HCT116 (cell line): Measurements from ENCODE around the gene ADAT3. TPM values are rescaled to one million over a fixed set of nuclear protein-coding genes. Genes with fewer than 3 reads are reported as not detected.

ENCODE experiments used
- ATAC-seq: fragments of 200-7000 bp; cut with Tn5 transposase; 2 replicates; pipeline ENCODE4 v1.9.1; 2020; ENCODE audit warnings: mild to moderate bottlenecking, moderate library complexity
- BruUV-seq: library from RNA; stranded (reverse); fragments of 400-500 nt; replicated peaks from 2 replicates; lab custom pipeline; 2021; lab: Mats Ljungman, UMichigan
- CTCF ChIA-PET: fragments of 300-600 bp; sonication (Branson Sonifier 250); formaldehyde crosslinking; loops from one replicate; lab custom pipeline; 2021; ENCODE audit warnings: antibody characterized with exemption; lab: Charles Lee
- POLR2A ChIA-PET: fragments of 300-600, 350-600 bp; sonication (Branson Sonifier 250); formaldehyde crosslinking; loops from one replicate; lab custom pipeline; 2021; ENCODE audit warnings: antibody characterized with exemption; lab: Charles Lee
- RAD21 ChIA-PET, 2 experiments: fragments of 300-600 bp; sonication (Branson Sonifier 250); formaldehyde crosslinking; loops; one replicate each; lab custom pipeline; 2023; ENCODE audit warnings: low total read pairs in 2 of 2; ENCODE audit not compliant: uncharacterized antibody in 2 of 2, unreplicated experiment in 2 of 2, low non-redundant PET in 1 of 2; lab: Charles Lee
- DNase-seq: peaks from one replicate; pipeline ENCODE4 v3.0.0-alpha.2; 2010; ENCODE audit warnings: low read depth, low spot score
- H2AFZ ChIP-seq: fragments of 200-600 bp; shearing (Covaris generic), sonication (generic); 2 replicates; pipeline ENCODE4 v1.6.1; 2017; ENCODE audit warnings: low read depth, mixed run types, mixed read lengths, antibody characterized with exemption, low read length; ENCODE audit not compliant: poor library complexity, severe bottlenecking
- H3K27ac ChIP-seq: 2 replicates; pipeline ENCODE4 v1.5.1; 2012; ENCODE audit warnings: low read depth, low read length
- H3K27me3 ChIP-seq: fragments of 200-600 bp; sonication (generic); 2 replicates; pipeline ENCODE4 v1.6.1; 2016; ENCODE audit warnings: mixed run types, low read length, mixed read lengths; ENCODE audit not compliant: insufficient read depth
- H3K36me3 ChIP-seq, 2 experiments: fragments of 200-500 bp in 1 of 2; fragments of 200-600 bp in 1 of 2; sonication (Bioruptor generic) in 1 of 2; sonication (generic) in 1 of 2; 2 replicates each; pipeline versions ENCODE4 v1.5.1 to v1.6.1; 2014 to 2016; ENCODE audit warnings: low read length in 2 of 2, inconsistent platforms in 1 of 2, mixed read lengths in 1 of 2, mixed run types in 1 of 2; ENCODE audit not compliant: insufficient read depth in 2 of 2, control insufficient read depth in 1 of 2
- H3K4me1 ChIP-seq, 2 experiments: fragments of 200-600 bp in 1 of 2; sonication (generic) in 1 of 2; 2 replicates each; pipeline versions ENCODE4 v1.5.1 to v1.6.1; 2012 to 2017; ENCODE audit warnings: low read length in 2 of 2, inconsistent platforms in 1 of 2, mild to moderate bottlenecking in 1 of 2, mixed read lengths in 1 of 2, mixed run types in 1 of 2, moderate library complexity in 1 of 2; ENCODE audit not compliant: insufficient read depth in 2 of 2, control insufficient read depth in 1 of 2
- H3K4me2 ChIP-seq: fragments of 200-600 bp; sonication (generic); 2 replicates; pipeline ENCODE4 v1.6.1; 2017; ENCODE audit warnings: mixed run types, low read length, mixed read lengths
- H3K4me3 ChIP-seq, 2 experiments: fragments of 200-600 bp in 1 of 2; sonication (generic) in 1 of 2; replicated peaks in 1 of 2; 2 replicates each; pipeline ENCODE4 v1.5.1; 2011 to 2016; ENCODE audit warnings: low read length in 2 of 2, control low read depth in 1 of 2, low read depth in 1 of 2, mild to moderate bottlenecking in 1 of 2, mixed read lengths in 1 of 2, mixed run types in 1 of 2
- H3K79me2 ChIP-seq: fragments of 200-600 bp; sonication (generic); 2 replicates; pipeline ENCODE4 v1.6.1; 2017; ENCODE audit warnings: mild to moderate bottlenecking, mixed run types, low read length, moderate library complexity, mixed read lengths; ENCODE audit not compliant: insufficient read depth
- H3K9ac ChIP-seq: fragments of 200-600 bp; sonication (generic); 2 replicates; pipeline ENCODE4 v1.6.1; 2016; ENCODE audit warnings: low read length, mixed read lengths
- H3K9me2 ChIP-seq: fragments of 200-600 bp; sonication (generic), shearing (Covaris generic); 2 replicates; pipeline ENCODE4 v1.6.1; 2017; ENCODE audit warnings: mixed run types, mild to moderate bottlenecking, moderate library complexity; ENCODE audit not compliant: insufficient read depth
- H3K9me3 ChIP-seq, 2 experiments: fragments of 200-500 bp in 1 of 2; fragments of 200-600 bp in 1 of 2; sonication (Bioruptor generic) in 1 of 2; sonication (generic) in 1 of 2; 2 replicates each; pipeline ENCODE4 v1.6.1; 2014 to 2017; ENCODE audit warnings: low read length in 2 of 2, mixed read lengths in 2 of 2, inconsistent platforms in 1 of 2, low read depth in 1 of 2, mild to moderate bottlenecking in 1 of 2, mixed run types in 1 of 2, moderate library complexity in 1 of 2; ENCODE audit not compliant: control insufficient read depth in 1 of 2, insufficient read depth in 1 of 2
- H4K20me1 ChIP-seq: fragments of 200-600 bp; sonication (generic), shearing (Covaris generic); 2 replicates; pipeline ENCODE4 v1.6.1; 2017; ENCODE audit warnings: mixed run types, mild to moderate bottlenecking, moderate library complexity; ENCODE audit not compliant: insufficient read depth
- EZH2phosphoT487 ChIP-seq: fragments of 200-600 bp; IDR thresholded peaks from 2 replicates; pipeline ENCODE4 v1.6.1; 2018; ENCODE audit warnings: antibody characterized with exemption, borderline replicate concordance
- RAD21 ChIP-seq: IDR thresholded peaks from 2 replicates; pipeline ENCODE4 v1.6.1; 2012; ENCODE audit warnings: low read depth, mild to moderate bottlenecking
- SRF ChIP-seq: IDR thresholded peaks from 2 replicates; pipeline ENCODE4 v1.6.1; 2012; ENCODE audit warnings: low read depth
- ZBTB33 ChIP-seq: IDR thresholded peaks from 2 replicates; pipeline ENCODE4 v1.6.1; 2011; ENCODE audit warnings: mild to moderate bottlenecking, low read length, moderate library complexity; ENCODE audit not compliant: insufficient replicate concordance; ENCODE audit errors: extremely low read depth
- intact Hi-C: fragments of 100-400 bp; cut with micrococcal nuclease; formaldehyde crosslinking; loops from 2 replicates; pipeline ENCODE4 v1.10.0; 2022
- total RNA-seq: library from RNA; stranded (reverse); gene quantifications from one replicate; pipeline ENCODE4 v1.2.1, GENCODE V29; 2021; ENCODE audit not compliant: unreplicated experiment

The ADAT3 gene
- total RNA-seq, 1 experiment from 2014 or later, result 15.9 TPM

DNA sequence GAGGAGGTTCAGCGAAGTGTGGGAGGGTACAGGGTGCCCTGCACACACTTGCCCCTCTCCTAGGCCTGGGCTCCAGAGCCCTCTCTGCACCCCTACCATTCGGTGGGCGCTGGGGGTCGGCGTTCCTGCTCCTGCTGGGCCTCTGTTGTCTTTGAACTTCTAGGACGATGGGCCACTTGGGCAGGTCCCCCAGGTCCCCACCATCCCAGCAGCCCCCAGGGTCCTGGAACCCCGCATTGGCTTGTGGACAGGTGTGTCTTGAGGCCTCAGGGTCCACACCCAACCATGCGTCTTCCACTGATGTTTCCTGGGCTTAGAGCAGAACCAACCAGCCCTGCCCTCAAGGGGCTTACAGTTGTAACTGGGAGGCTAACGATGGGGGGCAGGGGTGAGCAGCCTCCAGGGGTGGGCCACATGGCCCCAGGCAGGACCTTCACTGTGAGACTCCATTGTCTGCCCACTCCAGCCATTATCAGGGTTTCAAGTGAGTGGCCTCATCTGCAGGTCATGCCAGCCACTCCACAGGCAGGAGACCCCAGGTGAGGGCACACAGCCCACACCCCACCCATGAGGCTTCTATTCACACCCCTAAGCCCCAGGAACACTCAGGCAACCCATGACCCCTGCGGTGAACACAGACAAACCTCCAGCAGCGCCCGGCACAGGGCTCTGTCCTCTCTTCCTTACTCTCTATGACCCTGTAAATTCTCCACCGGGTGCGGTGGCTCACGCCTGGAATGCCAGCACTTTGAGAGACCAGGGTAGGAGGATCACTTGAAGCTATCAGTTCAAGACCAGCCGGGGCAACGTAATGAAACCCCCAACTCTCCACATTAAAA is 39.8 kb upstream of the ADAT3 start:
- Histone ChIP-seq H3K9ac (peak overlapping the region; percentile 98), H3K4me3 (peak overlapping the region; percentile 66 to 70), H3K79me2 (peaks cover 23% of the 10 kb centered on the region), H3K27ac (peak overlapping the region; percentile 99), H2AFZ (no peak overlapping the region), H3K27me3 (no peaks in the 10 kb centered on the region), H3K9me3 (no peaks in the 10 kb centered on the region), H3K4me1 (peaks cover 22 to 43% of the 10 kb centered on the region in 2 experiments), H4K20me1 (no peaks in the 10 kb centered on the region; the same call in 1 of the 2 replicates), H3K9me2 (no peaks in the 10 kb centered on the region), H3K36me3 (peaks cover 0 to 4% of the 10 kb centered on the region in 2 experiments; a peak in 1 of 4 replicates), H3K4me2 (peak overlapping the region; percentile 97)
- no TSS peak for BruUV-seq
- ChIA-PET POLR2A (interaction anchor here (0.9 to 2.0 kb wide), 4 partner anchors 10 to 402 kb away, joined by 3 to 10 read pairs (median 5); partner anchors contain the start of genes ADAT3 and SCAMP4), CTCF (interaction anchor here (1.0 to 1.6 kb wide), 5 partner anchors 10 to 40 kb away, joined by 3 to 12 read pairs (median 5); partner anchors contain the start of genes ABHD17A, ADAT3 and SCAMP4), RAD21 (no interaction called here)
- TF ChIP-seq RAD21 (no peak), ZBTB33 (no peak), SRF (no peak), EZH2phosphoT487 (no peak)
- intact Hi-C loops, result no loop called here
- ATAC-seq (no peak), DNase-seq (no peak)
